SK-N-MC (cell line): ENCODE results near the gene AMBRA1.
A peak's percentile ranks its signal among the peaks of the same experiment; 100 is the strongest.

Experiments used
- DNase-seq: peaks from one replicate; pipeline ENCODE4 v3.0.0-alpha.2; 2011; ENCODE audit warnings: low read depth, low spot score
- H3K27ac ChIP-seq: fragments of 200-600 bp; sonication (generic); 2 replicates; pipeline ENCODE4 v1.5.1; 2016; ENCODE audit warnings: mixed run types
- H3K36me3 ChIP-seq: fragments of 200-600 bp; sonication (generic); 2 replicates; pipeline ENCODE4 v1.6.1; 2017; ENCODE audit warnings: antibody characterized with exemption, low read length, mixed read lengths; ENCODE audit not compliant: insufficient read depth
- H3K4me3 ChIP-seq: fragments of 200-600 bp; sonication (generic); 2 replicates; pipeline ENCODE4 v1.5.1; 2016
- H3K9ac ChIP-seq: fragments of 200-600 bp; sonication (generic); 2 replicates; pipeline ENCODE4 v1.8.0; 2017; ENCODE audit warnings: mixed run types, mixed read lengths; ENCODE audit not compliant: insufficient read length
- H3K9me3 ChIP-seq: fragments of 200-600 bp; sonication (generic); 2 replicates; pipeline ENCODE4 v1.6.1; 2017; ENCODE audit warnings: low read depth, mild to moderate bottlenecking, antibody characterized with exemption, low read length, moderate library complexity, mixed read lengths
- EZH2 ChIP-seq: fragments of 200-600 bp; sonication (generic); IDR thresholded peaks from one replicate; pipeline ENCODE4 v1.6.1; 2017; ENCODE audit warnings: antibody characterized with exemption
- FOXP2 ChIP-seq: optimal IDR thresholded peaks from 2 replicates; pipeline ENCODE3; 2011; ENCODE audit warnings: mild to moderate bottlenecking, moderate library complexity; ENCODE audit not compliant: insufficient read depth; ENCODE audit errors: extremely low read length, control extremely low read depth
- POLR2AphosphoS5 ChIP-seq: IDR thresholded peaks from 2 replicates; pipeline ENCODE4 v1.6.1; 2012; ENCODE audit warnings: mild to moderate bottlenecking, low read depth, low read length, borderline replicate concordance

Gene AMBRA1

GRCh38 chr11:46637546-46637945 is 43.7 kb upstream of the AMBRA1 start:
- TF ChIP-seq POLR2AphosphoS5 (no peak), FOXP2 (no peak), EZH2 (no peak)
- no peak for DNase-seq
- no peaks in the 10 kb centered on the region for H3K9me3 ChIP-seq
- no peak overlapping the region for H3K4me3 ChIP-seq
- peaks cover 3% of the 10 kb centered on the region; the same call in 1 of the 2 replicates for H3K36me3 ChIP-seq
- H3K9ac ChIP-seq: no peak overlapping the region
- H3K27ac ChIP-seq: no peak overlapping the region

GRCh38 chr11:46635557-46636139 is 41.8 kb upstream of the AMBRA1 start:
- no peak overlapping the region for H3K9ac ChIP-seq
- TF ChIP-seq POLR2AphosphoS5 (no peak), FOXP2 (no peak), EZH2 (no peak)
- H3K27ac ChIP-seq: peak overlapping the region; percentile 36; the same call in 1 of the 2 replicates
- H3K9me3 ChIP-seq: no peaks in the 10 kb centered on the region
- H3K4me3 ChIP-seq: no peak overlapping the region
- 0 out of 2 replicates have a peak, but pooled peaks cover under 1% of the 10 kb centered on the region for H3K36me3 ChIP-seq
- DNase-seq: no peak

GRCh38 chr11:46633291-46634217 is 39.7 kb upstream of the AMBRA1 start:
- TF ChIP-seq POLR2AphosphoS5: no peak
- no peak for TF ChIP-seq EZH2
- TF ChIP-seq FOXP2: no peak
- peak overlapping the region; percentile 60 for H3K27ac ChIP-seq
- DNase-seq: no peak
- H3K9ac ChIP-seq: no peak overlapping the region
- H3K36me3 ChIP-seq: no peaks in the 10 kb centered on the region
- no peak overlapping the region for H3K4me3 ChIP-seq
- H3K9me3 ChIP-seq: no peaks in the 10 kb centered on the region

- Histone ChIP-seq H3K27ac (peak overlapping the region; percentile 64), H3K4me3 (no peak overlapping the region), H3K9me3 (no peaks in the 10 kb centered on the region), H3K36me3 (no peaks in the 10 kb centered on the region), H3K9ac (no peak overlapping the region)
- no peak for DNase-seq
- TF ChIP-seq EZH2: no peak
- no peak for TF ChIP-seq POLR2AphosphoS5
- TF ChIP-seq FOXP2: no peak
Measured at GRCh38 chr11:46632502-46632901, 38.7 kb upstream of the AMBRA1 start.

GRCh38 chr11:46631676-46632075 is 37.9 kb upstream of the AMBRA1 start:
- H3K36me3 ChIP-seq: no peaks in the 10 kb centered on the region
- DNase-seq: no peak

GRCh38 chr11:46630237-46630636 is 36.4 kb upstream of the AMBRA1 start:
- Histone ChIP-seq H3K27ac (no peak overlapping the region), H3K36me3 (peaks cover 6% of the 10 kb centered on the region; the same call in 1 of the 2 replicates), H3K9me3 (no peaks in the 10 kb centered on the region), H3K9ac (no peak overlapping the region), H3K4me3 (no peak overlapping the region)
- no peak for DNase-seq
- TF ChIP-seq POLR2AphosphoS5: no peak
- no peak for TF ChIP-seq FOXP2
- TF ChIP-seq EZH2: no peak

More at GRCh38 chr11:46631676-46632075, 37.9 kb upstream of the AMBRA1 start:
- Histone ChIP-seq H3K4me3 (no peak overlapping the region), H3K27ac (no peak overlapping the region), H3K9me3 (no peaks in the 10 kb centered on the region), H3K9ac (no peak overlapping the region)
- TF ChIP-seq EZH2: no peak
- TF ChIP-seq FOXP2: no peak
- no peak for TF ChIP-seq POLR2AphosphoS5

GRCh38 chr11:46628961-46629360 is 35.1 kb upstream of the AMBRA1 start:
- no peak for TF ChIP-seq EZH2
- H3K9ac ChIP-seq: no peak overlapping the region
- DNase-seq: no peak
- H3K36me3 ChIP-seq: peaks cover 17% of the 10 kb centered on the region
- H3K9me3 ChIP-seq: no peaks in the 10 kb centered on the region
- H3K27ac ChIP-seq: no peak overlapping the region
- no peak overlapping the region for H3K4me3 ChIP-seq

- DNase-seq: no peak
- no peak overlapping the region for H3K4me3 ChIP-seq
- H3K36me3 ChIP-seq: peaks cover 21% of the 10 kb centered on the region
- H3K9ac ChIP-seq: no peak overlapping the region
- no peak overlapping the region for H3K27ac ChIP-seq
- TF ChIP-seq POLR2AphosphoS5 (no peak), EZH2 (no peak), FOXP2 (no peak)
- no peaks in the 10 kb centered on the region for H3K9me3 ChIP-seq
Measured at GRCh38 chr11:46625406-46625805, 31.6 kb upstream of the AMBRA1 start.

- no peak overlapping the region; the same call in 1 of the 2 replicates for H3K4me3 ChIP-seq
- no peak for TF ChIP-seq EZH2
- TF ChIP-seq FOXP2: no peak
- TF ChIP-seq POLR2AphosphoS5: no peak
- H3K36me3 ChIP-seq: peaks cover 4% of the 10 kb centered on the region; the same call in 1 of the 2 replicates
- no peaks in the 10 kb centered on the region for H3K9me3 ChIP-seq
- peak overlapping the region; percentile 43 for H3K9ac ChIP-seq
- DNase-seq: no peak
- H3K27ac ChIP-seq: no peak overlapping the region
Measured at GRCh38 chr11:46618837-46619236, 25.0 kb upstream of the AMBRA1 start.
